HepG2 (cell line): ENCODE measurements around the gene WWC1. TPM values are rescaled to one million over a fixed set of nuclear protein-coding genes. Genes with fewer than 3 reads are reported as not detected.

ENCODE experiments used
- ADNP ChIP-seq: sonication (generic); formaldehyde crosslinking; IDR thresholded peaks from 2 replicates; pipeline ENCODE4 v1.4.0; 2020; ENCODE audit warnings: missing genetic modification reagents
- AGO2 ChIP-seq: fragments of 200-400 bp; formaldehyde crosslinking; optimal IDR thresholded peaks from 2 replicates; pipeline ENCODE3; 2017; ENCODE audit warnings: mild to moderate bottlenecking, low read depth, low read length, moderate library complexity
- ATF1 ChIP-seq: IDR thresholded peaks from 2 replicates; pipeline ENCODE4 v1.6.1; 2016; ENCODE audit warnings: mild to moderate bottlenecking, control low read depth
- HNRNPH1 ChIP-seq: fragments of 200-400 bp; formaldehyde crosslinking; optimal IDR thresholded peaks from 2 replicates; pipeline ENCODE3; 2017; ENCODE audit warnings: mild to moderate bottlenecking, low read depth, low read length
- IKZF4 ChIP-seq: sonication (generic); formaldehyde crosslinking; IDR thresholded peaks from 2 replicates; pipeline ENCODE4 v1.5.1; 2020; ENCODE audit warnings: borderline replicate concordance, mild to moderate bottlenecking, low read depth, missing genetic modification reagents; ENCODE audit errors: not compliant biosample characterization
- KIAA2018 ChIP-seq: sonication (generic); formaldehyde crosslinking; IDR thresholded peaks from 2 replicates; pipeline ENCODE4 v1.5.0; 2020; ENCODE audit warnings: mild to moderate bottlenecking, missing genetic modification reagents, borderline replicate concordance
- KMT2B ChIP-seq: IDR thresholded peaks from 2 replicates; pipeline ENCODE4 v1.6.1; 2016; ENCODE audit warnings: missing genetic modification reagents, missing compliant biosample characterization
- MED13 ChIP-seq: sonication (generic); formaldehyde crosslinking; IDR thresholded peaks from 2 replicates; pipeline ENCODE4 v1.5.0; 2020; ENCODE audit warnings: missing genetic modification reagents
- ONECUT2 ChIP-seq: sonication (generic); formaldehyde crosslinking; IDR thresholded peaks from 2 replicates; pipeline ENCODE4 v1.4.0; 2020; ENCODE audit warnings: missing genetic modification reagents
- PAX8 ChIP-seq: sonication (generic); formaldehyde crosslinking; IDR thresholded peaks from 2 replicates; pipeline ENCODE4 v1.8.0; 2022; ENCODE audit warnings: mild to moderate bottlenecking, missing genetic modification reagents, borderline replicate concordance
- RFX3 ChIP-seq: IDR thresholded peaks from 2 replicates; pipeline ENCODE4 v1.6.1; 2016; ENCODE audit warnings: missing biosample characterization, missing genetic modification reagents
- RXRB ChIP-seq: IDR thresholded peaks from 2 replicates; pipeline ENCODE4 v1.6.1; 2016; ENCODE audit warnings: borderline replicate concordance, missing genetic modification reagents, missing compliant biosample characterization
- SMAD1 ChIP-seq: sonication (generic); formaldehyde crosslinking; IDR thresholded peaks from 2 replicates; pipeline ENCODE4 v1.4.0; 2020; ENCODE audit warnings: missing genetic modification reagents, low read depth, mild to moderate bottlenecking, borderline replicate concordance
- SNAI1 ChIP-seq: sonication (generic); formaldehyde crosslinking; IDR thresholded peaks from 2 replicates; pipeline ENCODE4 v1.5.0; 2020; ENCODE audit warnings: mild to moderate bottlenecking, missing genetic modification reagents, borderline replicate concordance
- SPEN ChIP-seq: sonication (generic); formaldehyde crosslinking; IDR thresholded peaks from 2 replicates; pipeline ENCODE4 v1.5.1; 2020; ENCODE audit warnings: low read depth, mild to moderate bottlenecking, missing genetic modification reagents
- ZEB1 ChIP-seq: IDR thresholded peaks from 2 replicates; pipeline ENCODE4 v1.6.1; 2012; ENCODE audit warnings: mild to moderate bottlenecking, low read depth, inconsistent platforms; ENCODE audit not compliant: insufficient replicate concordance
- ZNF24 ChIP-seq: fragments of 450-650 bp; IDR thresholded peaks from 2 replicates; pipeline ENCODE4 v1.6.1; 2017; ENCODE audit warnings: antibody characterized with exemption, mild to moderate bottlenecking
- ZNF329 ChIP-seq: sonication (generic); formaldehyde crosslinking; IDR thresholded peaks from 2 replicates; pipeline ENCODE4 v1.9.0; 2021; ENCODE audit warnings: low read depth, mild to moderate bottlenecking, missing genetic modification reagents
- ZNF713 ChIP-seq: sonication (generic); formaldehyde crosslinking; IDR thresholded peaks from 2 replicates; pipeline ENCODE4 v1.4.0; 2020; ENCODE audit warnings: mild to moderate bottlenecking, missing genetic modification reagents
- ZNF792 ChIP-seq: IDR thresholded peaks from 2 replicates; pipeline ENCODE4 v1.6.1; 2016
- polyA plus RNA-seq, 8 experiments: library from polyadenylated mRNA; depleted of rRNA in 3 of 8; stranded (reverse) in 7 of 8; unstranded in 1 of 8; fragments of >200 nt; fragmentation: Illumina TruSeq in 4 of 8; extraction: Trizol in 4 of 8; gene quantifications; 2 replicates each; pipeline versions ENCODE4 v1.2.1 to v1.2.3, GENCODE V29; 2011 to 2016; ENCODE audit warnings: low read depth in 4 of 8, missing spikeins in 1 of 8, mixed read lengths in 1 of 8; ENCODE audit not compliant: insufficient read depth in 1 of 8
- total RNA-seq, 5 experiments: library from RNA; depleted of rRNA; stranded (reverse); fragments of >200 nt; fragmentation: Illumina TruSeq; extraction: Trizol; gene quantifications; 2 replicates each; pipeline ENCODE4 v1.2.3, GENCODE V29; 2016; ENCODE audit warnings: low read depth in 1 of 5
- TF ChIP-seq, protein P1 (sequence below): sonication (generic); formaldehyde crosslinking; IDR thresholded peaks from 2 replicates; pipeline ENCODE4 v1.8.0; 2022; ENCODE audit warnings: mild to moderate bottlenecking, missing genetic modification reagents; ENCODE audit not compliant: insufficient replicate concordance

Gene WWC1
- total and polyA plus RNA-seq, 2 of the 13 experiments (the other 11 are each of a cell fraction or from before 2014, with no cell fraction given) = 8.3 to 17.9 TPM

- TF ChIP-seq KIAA2018 (CRISPR knock-in tag) (0 out of 2 replicates have a peak, but pooled peaks have one; percentile 63), ADNP (CRISPR knock-in tag) (no peak), ZEB1 (no peak), SMAD1 (peak; percentile 88; the same call in 1 of the 2 replicates), SNAI1 (CRISPR knock-in tag) (no peak), HNRNPH1 (no peak), AGO2 (peak; percentile 68), ZNF24 (peak; percentile 87), ZNF792 (CRISPR knock-in tag) (peak; percentile 70; the same call in 1 of the 2 replicates), PAX8 (CRISPR knock-in tag) (no peak), SPEN (CRISPR knock-in tag) (peak; percentile 99), ONECUT2 (peak; percentile 60), IKZF4 (CRISPR knock-in tag) (peak; percentile 54), RFX3 (CRISPR knock-in tag) (no peak), ATF1 (CRISPR knock-in tag) (no peak), KMT2B (CRISPR knock-in tag) (peak; percentile 92), MED13 (CRISPR knock-in tag) (peak; percentile 58; the same call in 1 of the 2 replicates), ZNF329 (0 out of 2 replicates have a peak, but pooled peaks have one; percentile 84), RXRB (CRISPR knock-in tag) (peak; percentile 44; the same call in 1 of the 2 replicates), ZNF713 (no peak)
- TF ChIP-seq, protein P1, sequence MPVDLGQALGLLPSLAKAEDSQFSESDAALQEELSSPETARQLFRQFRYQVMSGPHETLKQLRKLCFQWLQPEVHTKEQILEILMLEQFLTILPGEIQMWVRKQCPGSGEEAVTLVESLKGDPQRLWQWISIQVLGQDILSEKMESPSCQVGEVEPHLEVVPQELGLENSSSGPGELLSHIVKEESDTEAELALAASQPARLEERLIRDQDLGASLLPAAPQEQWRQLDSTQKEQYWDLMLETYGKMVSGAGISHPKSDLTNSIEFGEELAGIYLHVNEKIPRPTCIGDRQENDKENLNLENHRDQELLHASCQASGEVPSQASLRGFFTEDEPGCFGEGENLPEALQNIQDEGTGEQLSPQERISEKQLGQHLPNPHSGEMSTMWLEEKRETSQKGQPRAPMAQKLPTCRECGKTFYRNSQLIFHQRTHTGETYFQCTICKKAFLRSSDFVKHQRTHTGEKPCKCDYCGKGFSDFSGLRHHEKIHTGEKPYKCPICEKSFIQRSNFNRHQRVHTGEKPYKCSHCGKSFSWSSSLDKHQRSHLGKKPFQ (CRISPR knock-in tag) = peak; percentile 70
These were observed 194.9 kb downstream of the WWC1 start, which contains the start of gene RARS1 (continued) for GRCh38 chr5:168486136-168486879.
